ENCODE results near the gene ACKR2.

The ACKR2 gene

DNA sequence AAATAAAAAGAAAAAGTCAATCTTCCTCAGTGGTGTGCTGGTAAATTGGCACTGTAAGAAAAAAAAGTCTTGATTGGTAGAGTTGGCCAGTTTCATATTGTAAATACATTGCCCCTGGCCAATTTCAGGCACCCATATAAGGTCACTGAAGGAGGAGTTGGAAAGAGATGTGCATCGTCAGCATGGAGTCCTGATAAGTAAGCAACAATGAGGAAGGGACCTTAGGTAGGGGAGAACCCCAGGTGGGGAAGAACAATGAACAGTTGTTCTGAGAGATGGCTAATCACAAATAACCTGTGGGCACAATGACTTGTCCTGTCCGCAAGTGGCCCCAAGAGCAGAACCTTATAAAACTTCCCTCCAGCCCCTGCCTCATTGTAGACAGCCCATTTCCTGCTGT is 75.1 kb downstream of the ACKR2 start:
- DNase-seq (ENCODE audit: low read depth, low spot score), result no peak
- no peaks in the 10 kb centered on the region for H3K9me3 ChIP-seq (ENCODE audit: control insufficient read depth, insufficient read depth, low read length)
- H3K27ac ChIP-seq (ENCODE audit: low read length), result no peak overlapping the region
- no CpG with 5 or more reads among the region's 2 CpGs for WGBS (ENCODE audit: insufficient coverage, insufficient read length)
- no peak overlapping the region for H3K4me3 ChIP-seq (ENCODE audit: low read length)
- no peaks in the 10 kb centered on the region for H3K36me3 ChIP-seq (ENCODE audit: control insufficient read depth, insufficient read depth, low read length)
- H3K4me1 ChIP-seq (ENCODE audit: control insufficient read depth, insufficient read depth, low read length), result no peaks in the 10 kb centered on the region; the same call in 1 of the 2 replicates
- H3K27me3 ChIP-seq (ENCODE audit: control insufficient read depth, insufficient read depth, low read length), result no peaks in the 10 kb centered on the region

DNA sequence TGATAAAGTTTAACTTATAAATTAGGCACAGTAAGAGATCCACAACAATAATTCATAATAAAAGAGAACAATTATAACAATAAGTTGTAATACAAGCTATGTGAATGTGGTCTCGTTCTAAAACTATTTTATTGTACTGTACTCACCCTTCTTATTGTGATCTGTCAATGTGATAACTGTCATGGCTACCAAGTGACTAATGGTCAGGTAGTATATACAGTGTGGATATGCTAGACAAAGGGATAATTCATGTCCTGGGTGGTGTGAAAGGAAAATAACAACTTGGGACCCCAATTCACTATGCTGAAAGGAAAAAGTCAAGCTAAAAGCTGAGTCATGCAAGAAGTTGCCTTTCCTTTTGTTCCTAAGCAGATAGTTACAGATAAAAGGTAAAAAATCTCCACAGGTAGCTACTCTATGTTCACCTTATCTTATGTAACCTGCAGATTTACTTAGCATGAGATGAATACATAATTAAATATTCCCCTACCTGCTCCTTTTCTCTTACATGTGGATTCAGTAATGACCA is 77.1 kb downstream of the ACKR2 start:
- H3K9me3 ChIP-seq (ENCODE audit: control insufficient read depth, insufficient read depth, low read length), result no peaks in the 10 kb centered on the region
- H3K4me1 ChIP-seq (ENCODE audit: control insufficient read depth, insufficient read depth, low read length), result no peaks in the 10 kb centered on the region; the same call in 1 of the 2 replicates
- no CpG with 5 or more reads among the region's 1 CpG for WGBS (ENCODE audit: insufficient coverage, insufficient read length)
- DNase-seq (ENCODE audit: low read depth, low spot score), result no peak
- no peaks in the 10 kb centered on the region for H3K36me3 ChIP-seq (ENCODE audit: control insufficient read depth, insufficient read depth, low read length)
- no peaks in the 10 kb centered on the region for H3K27me3 ChIP-seq (ENCODE audit: control insufficient read depth, insufficient read depth, low read length)
- no peak overlapping the region for H3K4me3 ChIP-seq (ENCODE audit: low read length)
- no peak overlapping the region for H3K27ac ChIP-seq (ENCODE audit: low read length)

DNA sequence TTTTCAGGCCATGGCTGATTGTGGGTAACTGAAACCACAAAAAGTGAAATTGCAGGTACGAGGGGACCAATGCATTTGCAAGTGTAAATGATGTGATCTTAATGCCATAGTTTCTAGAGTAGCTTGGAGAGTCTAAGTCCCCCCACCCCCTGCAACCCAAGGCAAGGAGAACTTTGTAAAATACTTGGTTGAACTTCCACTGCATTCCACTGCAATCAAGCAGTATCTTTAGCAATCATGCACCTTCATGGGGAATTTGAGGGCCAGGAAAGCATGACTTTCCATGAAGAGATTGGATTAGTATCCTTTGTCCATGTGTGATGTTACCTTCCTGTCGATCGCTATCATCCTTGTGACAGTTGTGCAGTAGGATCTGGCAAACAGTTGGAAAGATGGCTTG is 77.8 kb downstream of the ACKR2 start:
- no CpG with 5 or more reads among the region's 3 CpGs for WGBS (ENCODE audit: insufficient coverage, insufficient read length)
- Histone ChIP-seq H3K36me3 (ENCODE audit: control insufficient read depth, insufficient read depth, low read length) (no peaks in the 10 kb centered on the region), H3K27me3 (ENCODE audit: control insufficient read depth, insufficient read depth, low read length) (no peaks in the 10 kb centered on the region), H3K27ac (ENCODE audit: low read length) (no peak overlapping the region), H3K9me3 (ENCODE audit: control insufficient read depth, insufficient read depth, low read length) (no peaks in the 10 kb centered on the region), H3K4me1 (ENCODE audit: control insufficient read depth, insufficient read depth, low read length) (peaks cover 1% of the 10 kb centered on the region; the same call in 1 of the 2 replicates), H3K4me3 (ENCODE audit: low read length) (no peak overlapping the region)
- DNase-seq (ENCODE audit: low read depth, low spot score), result no peak

DNA sequence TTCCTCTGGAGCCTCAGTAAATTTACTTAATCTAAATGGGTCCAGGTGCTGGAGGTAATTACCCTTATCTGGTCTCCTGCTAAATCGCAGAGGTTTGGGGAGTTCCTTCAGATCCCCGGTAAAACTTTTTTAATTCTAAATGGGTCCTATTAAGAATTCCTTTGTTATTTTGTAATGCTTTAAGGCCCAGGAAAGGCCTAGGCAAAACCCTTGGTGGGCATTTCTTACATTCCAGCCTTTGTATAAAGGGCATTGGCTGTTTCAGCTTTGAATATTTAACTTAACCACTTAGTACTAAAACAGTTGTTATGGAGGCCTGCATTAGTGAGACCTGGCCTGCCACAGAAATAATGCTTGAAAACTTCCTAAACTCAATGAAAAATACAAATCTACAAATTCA is 81.8 kb downstream of the ACKR2 start:
- Histone ChIP-seq H3K4me3 (ENCODE audit: low read length) (no peak overlapping the region), H3K27ac (ENCODE audit: low read length) (no peak overlapping the region), H3K9me3 (ENCODE audit: control insufficient read depth, insufficient read depth, low read length) (no peaks in the 10 kb centered on the region), H3K27me3 (ENCODE audit: control insufficient read depth, insufficient read depth, low read length) (no peaks in the 10 kb centered on the region), H3K4me1 (ENCODE audit: control insufficient read depth, insufficient read depth, low read length) (peaks cover 1% of the 10 kb centered on the region; the same call in 1 of the 2 replicates), H3K36me3 (ENCODE audit: control insufficient read depth, insufficient read depth, low read length) (no peaks in the 10 kb centered on the region)
- WGBS (ENCODE audit: insufficient coverage, insufficient read length), result no CpG with 5 or more reads among the region's 2 CpGs
- DNase-seq (ENCODE audit: low read depth, low spot score), result peak; percentile 48

DNA sequence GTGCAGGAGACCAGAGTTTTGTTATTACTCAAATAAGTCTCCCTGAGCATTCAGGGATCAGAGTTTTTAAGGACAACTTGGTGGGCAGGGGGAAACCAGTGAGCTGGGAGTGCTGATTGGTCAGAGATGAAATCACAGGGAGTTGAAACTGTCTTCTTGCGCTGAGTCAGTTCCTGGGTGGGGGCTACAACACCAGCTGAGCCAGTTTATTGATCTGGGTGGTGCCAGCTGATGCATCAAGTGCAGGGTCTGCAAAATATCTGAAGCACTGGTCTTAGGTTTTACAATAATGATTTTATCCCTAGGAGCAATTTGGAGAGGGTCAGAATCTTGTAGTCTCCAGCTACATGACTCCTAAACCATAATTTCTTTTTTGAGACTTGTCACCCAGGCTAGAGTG is 82.9 kb downstream of the ACKR2 start:
- WGBS (ENCODE audit: insufficient coverage, insufficient read length), result no CpG with 5 or more reads among the region's 1 CpG
- no peaks in the 10 kb centered on the region for H3K36me3 ChIP-seq (ENCODE audit: control insufficient read depth, insufficient read depth, low read length)
- H3K27me3 ChIP-seq (ENCODE audit: control insufficient read depth, insufficient read depth, low read length), result no peaks in the 10 kb centered on the region
- H3K4me1 ChIP-seq (ENCODE audit: control insufficient read depth, insufficient read depth, low read length), result peaks cover 1% of the 10 kb centered on the region; the same call in 1 of the 2 replicates
- H3K9me3 ChIP-seq (ENCODE audit: control insufficient read depth, insufficient read depth, low read length), result no peaks in the 10 kb centered on the region
- no peak for DNase-seq (ENCODE audit: low read depth, low spot score)
- no peak overlapping the region for H3K27ac ChIP-seq (ENCODE audit: low read length)
- no peak overlapping the region for H3K4me3 ChIP-seq (ENCODE audit: low read length)

DNA sequence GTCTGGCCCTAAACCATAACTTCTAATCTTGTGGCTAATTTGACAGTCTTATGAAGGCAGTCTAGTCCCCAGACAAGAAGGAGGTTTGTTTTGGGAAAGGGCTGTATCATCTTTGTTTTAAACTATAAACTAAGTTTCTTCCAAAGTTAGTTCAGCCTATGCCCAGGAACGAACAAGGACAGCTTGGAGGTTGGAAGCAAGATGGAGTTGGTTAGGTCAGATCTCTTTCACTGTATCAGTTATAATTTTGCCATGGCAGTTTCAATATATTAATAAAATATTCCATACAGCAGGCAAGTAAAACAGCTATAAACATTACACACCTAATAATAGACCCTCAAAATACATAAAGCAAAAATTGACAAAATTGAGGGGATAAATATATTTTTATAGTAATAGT is 83.6 kb downstream of the ACKR2 start:
- Histone ChIP-seq H3K36me3 (ENCODE audit: control insufficient read depth, insufficient read depth, low read length) (no peaks in the 10 kb centered on the region), H3K27ac (ENCODE audit: low read length) (no peak overlapping the region), H3K4me3 (ENCODE audit: low read length) (no peak overlapping the region), H3K27me3 (ENCODE audit: control insufficient read depth, insufficient read depth, low read length) (no peaks in the 10 kb centered on the region), H3K4me1 (ENCODE audit: control insufficient read depth, insufficient read depth, low read length) (peaks cover 1% of the 10 kb centered on the region; the same call in 1 of the 2 replicates), H3K9me3 (ENCODE audit: control insufficient read depth, insufficient read depth, low read length) (no peaks in the 10 kb centered on the region)
- WGBS (ENCODE audit: insufficient coverage, insufficient read length), result no CpG with 5 or more reads among the region's 1 CpG
- no peak for DNase-seq (ENCODE audit: low read depth, low spot score)

DNA sequence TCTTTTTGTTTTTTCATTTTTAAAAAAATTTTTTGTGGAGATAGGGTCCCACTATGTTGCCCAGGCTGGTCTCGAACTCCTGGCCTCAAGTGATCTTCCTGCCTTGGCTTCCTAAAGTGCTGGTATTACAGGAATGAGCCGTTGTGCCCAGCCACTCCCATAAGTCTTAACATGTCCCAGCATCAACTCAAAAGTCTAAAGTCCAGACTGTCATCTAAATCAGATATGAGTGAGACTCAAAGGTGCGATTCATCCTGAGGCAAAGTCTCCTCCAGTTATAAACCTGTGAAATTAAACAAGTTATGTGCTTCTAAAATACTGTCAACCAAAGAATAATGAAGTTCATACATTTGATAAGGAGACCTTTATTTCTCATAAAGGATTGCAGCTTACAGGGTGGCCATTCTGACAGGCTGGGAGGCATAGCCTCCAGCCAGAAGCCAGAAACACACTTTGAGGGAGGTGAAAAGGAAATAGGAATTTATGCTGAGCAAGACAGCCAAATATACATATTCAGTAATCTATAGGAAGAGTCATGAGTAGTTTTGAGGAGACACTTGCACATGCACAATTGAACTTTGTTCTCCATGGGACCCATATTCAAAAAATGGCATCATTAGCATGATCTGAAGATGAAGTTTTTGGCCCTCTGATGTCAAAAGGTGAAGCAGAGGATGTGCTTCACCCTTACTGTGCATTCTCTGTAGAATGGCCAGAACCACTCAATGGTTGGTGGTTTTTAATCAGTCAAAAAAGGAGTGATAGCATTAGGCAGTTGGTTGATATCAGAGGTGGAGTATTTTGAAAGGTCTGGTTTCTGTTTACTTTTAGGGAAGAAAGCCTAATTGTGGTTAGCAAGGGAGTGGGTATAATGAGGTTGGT is 85.7 kb downstream of the ACKR2 start:
- no CpG with 5 or more reads among the region's 3 CpGs for WGBS (ENCODE audit: insufficient coverage, insufficient read length)
- H3K4me1 ChIP-seq (ENCODE audit: control insufficient read depth, insufficient read depth, low read length), result peaks cover 1% of the 10 kb centered on the region; the same call in 1 of the 2 replicates

DNA sequence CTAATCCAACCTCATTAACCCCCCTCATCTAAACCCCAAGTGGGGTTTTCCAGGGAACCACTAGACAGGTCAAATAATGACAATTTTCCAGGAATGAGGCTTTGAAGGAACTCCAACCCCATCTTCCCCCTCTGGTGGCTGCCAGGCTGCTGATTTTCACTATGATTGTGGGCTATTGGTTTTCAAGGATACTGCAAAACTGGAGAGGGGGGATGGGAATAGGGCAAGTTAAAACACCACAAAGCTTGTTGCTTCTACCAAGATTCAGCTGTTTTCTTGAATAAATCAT is 86.3 kb downstream of the ACKR2 start:
- DNase-seq (ENCODE audit: low read depth, low spot score), result no peak
- H3K36me3 ChIP-seq (ENCODE audit: control insufficient read depth, insufficient read depth, low read length), result no peaks in the 10 kb centered on the region
- peaks cover 1% of the 10 kb centered on the region; the same call in 1 of the 2 replicates for H3K4me1 ChIP-seq (ENCODE audit: control insufficient read depth, insufficient read depth, low read length)

More for the DNA sequence above, 85.7 kb downstream of the ACKR2 start:
- no peaks in the 10 kb centered on the region for H3K9me3 ChIP-seq (ENCODE audit: control insufficient read depth, insufficient read depth, low read length)
- DNase-seq (ENCODE audit: low read depth, low spot score), result no peak
- no peaks in the 10 kb centered on the region for H3K27me3 ChIP-seq (ENCODE audit: control insufficient read depth, insufficient read depth, low read length)
- no peak overlapping the region for H3K4me3 ChIP-seq (ENCODE audit: low read length)
- H3K36me3 ChIP-seq (ENCODE audit: control insufficient read depth, insufficient read depth, low read length), result no peaks in the 10 kb centered on the region
- H3K27ac ChIP-seq (ENCODE audit: low read length), result no peak overlapping the region

DNA sequence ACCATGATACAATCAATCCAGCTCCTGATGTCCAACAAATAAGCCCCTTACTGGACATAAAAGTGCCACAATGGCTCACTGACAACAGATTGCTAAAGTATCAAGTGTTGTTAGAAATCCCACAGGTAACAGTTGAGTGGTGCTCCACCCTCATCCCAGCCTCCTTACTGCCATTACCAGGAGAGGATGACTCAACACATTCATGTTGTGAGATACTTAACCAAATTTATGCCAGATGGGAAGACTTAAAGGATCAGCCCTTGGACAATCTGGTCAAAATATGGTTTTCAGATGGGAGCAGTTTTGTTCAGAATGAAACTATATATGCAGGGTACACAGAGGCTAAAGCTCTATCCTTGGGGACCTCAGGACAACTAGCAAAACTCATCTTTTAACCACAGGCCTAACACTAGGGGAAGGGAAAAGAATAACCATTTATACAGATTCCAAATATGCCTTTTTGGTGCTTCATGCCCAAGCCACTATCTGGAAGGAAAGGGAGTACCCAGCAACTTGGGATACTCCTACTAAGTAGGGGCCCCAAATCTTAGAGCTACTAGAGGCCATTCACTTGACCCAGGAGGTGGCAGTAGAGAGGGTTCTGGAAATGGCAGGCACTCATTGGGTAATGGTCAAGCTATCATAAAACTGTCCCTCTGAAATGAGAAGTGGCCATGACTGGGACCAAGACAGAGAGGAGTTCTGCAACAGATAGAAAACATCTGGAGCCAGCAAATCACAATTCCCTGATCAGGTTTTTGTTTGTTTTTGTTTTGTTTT is 89.8 kb downstream of the ACKR2 start:
- Histone ChIP-seq H3K4me1 (ENCODE audit: control insufficient read depth, insufficient read depth, low read length) (no peaks in the 10 kb centered on the region), H3K36me3 (ENCODE audit: control insufficient read depth, insufficient read depth, low read length) (no peaks in the 10 kb centered on the region), H3K27me3 (ENCODE audit: control insufficient read depth, insufficient read depth, low read length) (no peaks in the 10 kb centered on the region), H3K4me3 (ENCODE audit: low read length) (no peak overlapping the region), H3K9me3 (ENCODE audit: control insufficient read depth, insufficient read depth, low read length) (no peaks in the 10 kb centered on the region), H3K27ac (ENCODE audit: low read length) (no peak overlapping the region)
- DNase-seq (ENCODE audit: low read depth, low spot score), result no peak

More for the DNA sequence above, 86.3 kb downstream of the ACKR2 start:
- Histone ChIP-seq H3K27me3 (ENCODE audit: control insufficient read depth, insufficient read depth, low read length) (no peaks in the 10 kb centered on the region), H3K4me3 (ENCODE audit: low read length) (no peak overlapping the region), H3K27ac (ENCODE audit: low read length) (no peak overlapping the region), H3K9me3 (ENCODE audit: control insufficient read depth, insufficient read depth, low read length) (no peaks in the 10 kb centered on the region)

DNA sequence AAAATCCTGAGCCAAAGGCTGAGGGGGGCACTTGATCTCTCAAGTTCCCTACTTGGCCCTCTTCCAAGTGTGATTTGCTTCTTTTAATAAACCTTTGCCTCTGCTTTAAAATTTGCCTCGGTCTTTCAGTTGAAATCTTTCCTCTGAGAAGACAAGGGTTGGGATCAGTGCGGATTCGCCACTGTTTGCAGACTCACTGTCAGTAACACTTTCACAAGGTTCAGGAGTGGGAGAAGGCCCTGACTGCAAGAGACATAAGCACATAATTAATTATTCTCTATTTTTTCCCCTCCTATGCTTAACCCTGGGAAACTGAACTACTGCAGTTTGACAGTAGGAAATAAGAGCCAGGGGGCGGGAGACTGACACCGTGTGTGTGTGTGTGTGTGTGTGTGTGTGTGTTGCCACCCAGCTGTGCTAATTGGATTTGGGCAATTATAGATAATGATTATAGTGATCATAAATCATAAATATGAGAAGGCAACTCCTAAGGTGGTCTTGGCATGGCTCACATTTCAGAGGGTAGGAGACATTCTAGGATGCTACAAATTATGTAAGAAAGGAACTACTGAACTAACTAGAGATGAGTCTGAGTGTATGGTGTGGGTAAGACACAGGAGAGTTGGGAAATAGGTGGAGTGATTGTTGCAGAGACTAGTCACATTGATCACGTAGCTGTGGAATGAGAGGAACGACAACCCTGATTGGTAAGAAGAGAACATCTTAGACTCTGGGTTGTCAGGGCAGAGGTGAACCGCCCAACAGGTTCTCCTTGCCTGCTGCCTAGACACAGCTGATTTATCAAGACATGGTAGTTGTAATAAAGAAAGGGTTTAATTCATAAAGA is 91.2 kb downstream of the ACKR2 start:
- H3K36me3 ChIP-seq (ENCODE audit: control insufficient read depth, insufficient read depth, low read length), result no peaks in the 10 kb centered on the region
- no CpG with 5 or more reads among the region's 8 CpGs for WGBS (ENCODE audit: insufficient coverage, insufficient read length)
- no peaks in the 10 kb centered on the region for H3K4me1 ChIP-seq (ENCODE audit: control insufficient read depth, insufficient read depth, low read length)
- DNase-seq (ENCODE audit: low read depth, low spot score), result no peak
- no peak overlapping the region for H3K27ac ChIP-seq (ENCODE audit: low read length)
- H3K27me3 ChIP-seq (ENCODE audit: control insufficient read depth, insufficient read depth, low read length), result no peaks in the 10 kb centered on the region
- no peak overlapping the region for H3K4me3 ChIP-seq (ENCODE audit: low read length)
- H3K9me3 ChIP-seq (ENCODE audit: control insufficient read depth, insufficient read depth, low read length), result no peaks in the 10 kb centered on the region
